K562 (cell line): Measurements from ENCODE around the gene TMEM217. TPM values are rescaled to one million over a fixed set of nuclear protein-coding genes. Genes with fewer than 3 reads are reported as not detected.

Experiments used
- ARID2 ChIP-seq: fragments of 450-650 bp; IDR thresholded peaks from 2 replicates; pipeline ENCODE4 v1.6.1; 2017; ENCODE audit warnings: antibody characterized with exemption, mild to moderate bottlenecking
- ELF4 ChIP-seq: fragments of 450-650 bp; formaldehyde crosslinking; IDR thresholded peaks from 2 replicates; pipeline ENCODE4 v1.4.0; 2022; ENCODE audit warnings: missing genetic modification characterization
- GTF2F1 ChIP-seq: IDR thresholded peaks from 2 replicates; pipeline ENCODE4 v1.6.1; 2011; ENCODE audit warnings: low read depth, low read length, improper control_type of control experiment
- HNRNPH1 ChIP-seq: fragments of 200-400 bp; formaldehyde crosslinking; optimal IDR thresholded peaks from 2 replicates; pipeline ENCODE3; 2017; ENCODE audit warnings: low read depth, mild to moderate bottlenecking, low read length, moderate library complexity
- HNRNPLL ChIP-seq: fragments of 200-400 bp; formaldehyde crosslinking; IDR thresholded peaks from 2 replicates; pipeline ENCODE4 v1.6.1; 2017; ENCODE audit warnings: low read length, low read depth, mild to moderate bottlenecking; ENCODE audit not compliant: poor library complexity, severe bottlenecking
- HOMEZ ChIP-seq: fragments of 250-450 bp; sonication (Bioruptor Pico); IDR thresholded peaks from 2 replicates; pipeline ENCODE4 v1.4.0; 2020; ENCODE audit warnings: mild to moderate bottlenecking, moderate library complexity
- KDM1A ChIP-seq, 2 experiments: fragments of 450-650 bp; IDR thresholded peaks; 2 replicates each; pipeline ENCODE4 v1.6.1; 2016; ENCODE audit warnings: mild to moderate bottlenecking in 2 of 2
- NBN ChIP-seq: fragments of 450-650 bp; IDR thresholded peaks from 2 replicates; pipeline ENCODE4 v1.6.1; 2016; ENCODE audit warnings: low read depth, mild to moderate bottlenecking
- NR4A1 ChIP-seq, 2 experiments: fragments of 250-450 bp in 1 of 2; fragments of 450-650 bp in 1 of 2; sonication (Bioruptor Pico) in 1 of 2; IDR thresholded peaks; 2 replicates each; pipeline versions ENCODE4 v1.4.0 to v1.6.1; 2016 to 2020; ENCODE audit warnings: mild to moderate bottlenecking in 2 of 2, missing compliant biosample characterization in 1 of 2, missing genetic modification characterization in 1 of 2, moderate library complexity in 1 of 2
- PTBP1 ChIP-seq: fragments of 200-400 bp; formaldehyde crosslinking; IDR thresholded peaks from 2 replicates; pipeline ENCODE4 v1.6.1; 2017; ENCODE audit warnings: low read depth, low read length
- RUNX1 ChIP-seq: sonication (generic); IDR thresholded peaks from 2 replicates; pipeline ENCODE4 v1.6.1; 2016; ENCODE audit warnings: antibody characterized with exemption, low read depth
- TCF7 ChIP-seq: sonication (generic); IDR thresholded peaks from 2 replicates; pipeline ENCODE4 v1.6.1; 2016; ENCODE audit warnings: antibody characterized with exemption, borderline replicate concordance
- TSC22D4 ChIP-seq: fragments of 450-650 bp; IDR thresholded peaks from 2 replicates; pipeline ENCODE4 v1.6.1; 2016; ENCODE audit warnings: missing genetic modification characterization, missing biosample characterization, control low read depth
- UBTF ChIP-seq, 2 experiments: IDR thresholded peaks; 2 replicates each; pipeline ENCODE4 v1.6.1; 2012; ENCODE audit warnings: improper control_type of control experiment in 2 of 2, low read depth in 2 of 2, low read length in 2 of 2, borderline replicate concordance in 1 of 2
- ZC3H11A ChIP-seq: IDR thresholded peaks from 2 replicates; pipeline ENCODE4 v1.6.1; 2012; ENCODE audit warnings: low read depth, low read length, improper control_type of control experiment
- ZNF780A ChIP-seq: fragments of 250-450 bp; sonication (Bioruptor Pico); IDR thresholded peaks from 2 replicates; pipeline ENCODE4 v1.5.0; 2021; ENCODE audit warnings: mild to moderate bottlenecking
- polyA plus RNA-seq, 8 experiments: library from polyadenylated mRNA; depleted of rRNA in 4 of 8; stranded (reverse) in 5 of 8; unstranded in 3 of 8; fragments of >200 nt; fragmentation: Nextera tagmentation in 2 of 8; fragmentation: Illumina TruSeq in 1 of 8; extraction: Ambion mirVana in 2 of 8; extraction: Trizol in 1 of 8; gene quantifications; 2 replicates each; pipeline versions ENCODE4 v1.2.1 to v1.2.3, GENCODE V29; 2011 to 2014; ENCODE audit warnings: inconsistent platforms in 1 of 8, missing spikeins in 1 of 8
- total RNA-seq, 7 experiments: library from RNA; depleted of rRNA in 6 of 7; stranded (reverse); fragments of >200 nt in 6 of 7; fragmentation: Illumina TruSeq in 2 of 7; extraction: Trizol in 2 of 7; gene quantifications; 2 replicates each; pipeline versions ENCODE4 v1.2.1 to v1.2.3, GENCODE V29; 2011 to 2021; ENCODE audit warnings: low replicate concordance in 1 of 7
- TF ChIP-seq, protein P1 (sequence below): sonication (generic); formaldehyde crosslinking; IDR thresholded peaks from 2 replicates; pipeline ENCODE4 v1.8.0; 2022; ENCODE audit warnings: mild to moderate bottlenecking, missing genetic modification reagents
- TF ChIP-seq, protein P2 (sequence below): IDR thresholded peaks from 3 replicates; pipeline ENCODE4 v1.6.1; 2011; ENCODE audit warnings: borderline replicate concordance, mild to moderate bottlenecking, moderate library complexity; ENCODE audit not compliant: insufficient read length; ENCODE audit errors: extremely low read depth

TMEM217 gene
- total and polyA plus RNA-seq, 9 of the 15 experiments (the other 6 are each of a cell fraction or from before 2014, with no cell fraction given), result 1.3 to 8.0 (median 1.9) TPM

DNA sequence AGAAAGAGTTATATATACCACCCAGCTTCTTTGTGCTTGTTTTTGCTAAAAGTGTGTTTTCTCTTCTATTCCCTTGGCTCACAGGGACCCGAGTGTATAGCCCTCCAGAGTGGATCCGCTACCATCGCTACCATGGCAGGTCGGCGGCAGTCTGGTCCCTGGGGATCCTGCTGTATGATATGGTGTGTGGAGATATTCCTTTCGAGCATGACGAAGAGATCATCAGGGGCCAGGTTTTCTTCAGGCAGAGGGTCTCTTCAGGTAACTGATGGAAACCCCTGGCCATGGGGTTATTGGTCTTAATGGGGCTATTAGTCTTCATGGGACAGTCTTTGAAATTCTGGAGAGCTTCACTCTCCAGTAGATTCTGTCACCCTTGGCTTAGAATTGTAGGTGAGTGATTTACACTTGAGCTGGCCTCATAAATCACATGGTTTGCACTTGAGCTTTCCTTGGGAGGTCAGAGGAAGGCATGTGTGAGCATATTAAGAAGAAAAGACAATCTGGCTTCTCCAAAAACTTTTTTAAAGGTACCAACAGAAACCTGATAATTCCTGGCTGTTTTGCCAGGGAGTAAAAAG, 84.9 kb downstream of the TMEM217 start (continued):
- TF ChIP-seq, protein P1, sequence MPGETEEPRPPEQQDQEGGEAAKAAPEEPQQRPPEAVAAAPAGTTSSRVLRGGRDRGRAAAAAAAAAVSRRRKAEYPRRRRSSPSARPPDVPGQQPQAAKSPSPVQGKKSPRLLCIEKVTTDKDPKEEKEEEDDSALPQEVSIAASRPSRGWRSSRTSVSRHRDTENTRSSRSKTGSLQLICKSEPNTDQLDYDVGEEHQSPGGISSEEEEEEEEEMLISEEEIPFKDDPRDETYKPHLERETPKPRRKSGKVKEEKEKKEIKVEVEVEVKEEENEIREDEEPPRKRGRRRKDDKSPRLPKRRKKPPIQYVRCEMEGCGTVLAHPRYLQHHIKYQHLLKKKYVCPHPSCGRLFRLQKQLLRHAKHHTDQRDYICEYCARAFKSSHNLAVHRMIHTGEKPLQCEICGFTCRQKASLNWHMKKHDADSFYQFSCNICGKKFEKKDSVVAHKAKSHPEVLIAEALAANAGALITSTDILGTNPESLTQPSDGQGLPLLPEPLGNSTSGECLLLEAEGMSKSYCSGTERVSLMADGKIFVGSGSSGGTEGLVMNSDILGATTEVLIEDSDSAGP (CRISPR knock-in tag), result no peak
- 0 out of 2 replicates have a peak, but pooled peaks have one; percentile 21 for TF ChIP-seq PTBP1
- no peak for TF ChIP-seq TSC22D4
- TF ChIP-seq HOMEZ (CRISPR knock-in tag), result no peak
- TF ChIP-seq ZNF780A, result no peak
- TF ChIP-seq ARID2, result no peak
- TF ChIP-seq UBTF (IDR thresholded peaks at IDR 0.05; ENCODE audit: borderline replicate concordance in 1 of 2, low read depth in 2 of 2, low read length in 2 of 2), result peak; percentile 27 to 79; a peak in 2 of 4 replicates
- no peak for TF ChIP-seq ELF4
- no peak for TF ChIP-seq NR4A1 (CRISPR knock-in tag; IDR thresholded peaks at IDR 0.05)
- TF ChIP-seq NR4A1 (tag; IDR thresholded peaks at IDR 0.05), result no peak
- no peak for TF ChIP-seq TCF7
- no peak for TF ChIP-seq HNRNPH1
- TF ChIP-seq ZC3H11A, result no peak
- TF ChIP-seq KDM1A (IDR thresholded peaks at IDR 0.05), result no peak
- no peak for TF ChIP-seq RUNX1
- no peak for TF ChIP-seq GTF2F1
- no peak for TF ChIP-seq HNRNPLL
- TF ChIP-seq, protein P2, sequence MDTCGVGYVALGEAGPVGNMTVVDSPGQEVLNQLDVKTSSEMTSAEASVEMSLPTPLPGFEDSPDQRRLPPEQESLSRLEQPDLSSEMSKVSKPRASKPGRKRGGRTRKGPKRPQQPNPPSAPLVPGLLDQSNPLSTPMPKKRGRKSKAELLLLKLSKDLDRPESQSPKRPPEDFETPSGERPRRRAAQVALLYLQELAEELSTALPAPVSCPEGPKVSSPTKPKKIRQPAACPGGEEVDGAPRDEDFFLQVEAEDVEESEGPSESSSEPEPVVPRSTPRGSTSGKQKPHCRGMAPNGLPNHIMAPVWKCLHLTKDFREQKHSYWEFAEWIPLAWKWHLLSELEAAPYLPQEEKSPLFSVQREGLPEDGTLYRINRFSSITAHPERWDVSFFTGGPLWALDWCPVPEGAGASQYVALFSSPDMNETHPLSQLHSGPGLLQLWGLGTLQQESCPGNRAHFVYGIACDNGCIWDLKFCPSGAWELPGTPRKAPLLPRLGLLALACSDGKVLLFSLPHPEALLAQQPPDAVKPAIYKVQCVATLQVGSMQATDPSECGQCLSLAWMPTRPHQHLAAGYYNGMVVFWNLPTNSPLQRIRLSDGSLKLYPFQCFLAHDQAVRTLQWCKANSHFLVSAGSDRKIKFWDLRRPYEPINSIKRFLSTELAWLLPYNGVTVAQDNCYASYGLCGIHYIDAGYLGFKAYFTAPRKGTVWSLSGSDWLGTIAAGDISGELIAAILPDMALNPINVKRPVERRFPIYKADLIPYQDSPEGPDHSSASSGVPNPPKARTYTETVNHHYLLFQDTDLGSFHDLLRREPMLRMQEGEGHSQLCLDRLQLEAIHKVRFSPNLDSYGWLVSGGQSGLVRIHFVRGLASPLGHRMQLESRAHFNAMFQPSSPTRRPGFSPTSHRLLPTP, result no peak
- no peak for TF ChIP-seq NBN
